HFFc6 (cell line): ENCODE measurements around the gene LSM2. TPM values are rescaled to one million over a fixed set of nuclear protein-coding genes. Genes with fewer than 3 reads are reported as not detected.
A peak's percentile ranks its signal among the peaks of the same experiment; 100 is the strongest.
"Not testable (repeated sequence)": the region's sequence is repeated elsewhere in the genome, so short reads cannot be mapped to it uniquely, and the experiment has no call there.

Experiments
- DNase-seq: peaks from one replicate; pipeline ENCODE4 v3.0.0-alpha.2; 2018
- H3K27ac Mint-ChIP-seq: 2 replicates; pipeline ENCODE4 v1.8.0; 2020; ENCODE audit warnings: mild to moderate bottlenecking, mixed read lengths
- H3K27me3 Mint-ChIP-seq: 2 replicates; pipeline ENCODE4 v1.8.0; 2021; ENCODE audit warnings: mild to moderate bottlenecking, moderate library complexity, mixed read lengths; ENCODE audit not compliant: insufficient read depth
- H3K36me3 Mint-ChIP-seq: 2 replicates; pipeline ENCODE4 v1.8.0; 2021; ENCODE audit warnings: low read depth, mixed read lengths
- H3K4me1 Mint-ChIP-seq: 2 replicates; pipeline ENCODE4 v1.8.0; 2020; ENCODE audit warnings: low read depth, mixed read lengths
- H3K4me3 Mint-ChIP-seq: 2 replicates; pipeline ENCODE4 v1.8.0; 2020; ENCODE audit warnings: mild to moderate bottlenecking, moderate library complexity, mixed read lengths
- H3K9me3 Mint-ChIP-seq: 2 replicates; pipeline ENCODE4 v1.8.0; 2020; ENCODE audit warnings: mild to moderate bottlenecking, mixed read lengths
- CTCF ChIP-seq: fragments of 200-600 bp; sonication (generic); IDR thresholded peaks from 2 replicates; pipeline ENCODE4 v1.5.0; 2021; ENCODE audit warnings: antibody characterized with exemption, mild to moderate bottlenecking
- total RNA-seq, 6 experiments: library from RNA; stranded (reverse); fragmentation: NEBNext Ultra II Directional; extraction: Animal tissue kit (Norgen Biotek cat#: 25700); gene quantifications; 2 replicates in 1 of 6; 3 replicates in 5 of 6; pipeline ENCODE4 v1.2.3, GENCODE V29; 2021

Gene LSM2
- total RNA-seq, 6 experiments from 2014 or later = 31.8 to 48.5 (median 43.4) TPM

- Mint-ChIP-seq H3K27me3 (peaks cover 8% of the 10 kb centered on the region), H3K27ac (peak within 1 kb of the TSS; percentile 99), H3K9me3 (peaks cover 11% of the 10 kb centered on the region), H3K4me3 (peak within 1 kb of the TSS; percentile 94), H3K4me1 (peaks cover 43% of the 10 kb centered on the region), H3K36me3 (peaks cover 18% of the 10 kb centered on the region)
- peak; percentile 97 for DNase-seq
- TF ChIP-seq CTCF = no peak
Observed at GRCh38 chr6:31815025-31815838, 8.5 kb upstream of the LSM2 start, which contains the start of the genes HSPA1A and HSPA1L. Gene HSPA1A (plus strand): TSS chr6:31815543. CDS start chr6:31815757, 214 bp downstream. Gene HSPA1L (minus strand): TSS chr6:31815283. CDS start chr6:31811972, 3,311 bp downstream.

- Mint-ChIP-seq H3K9me3 (peaks cover 11% of the 10 kb centered on the region), H3K4me1 (peaks cover 38% of the 10 kb centered on the region), H3K27me3 (peaks cover 8% of the 10 kb centered on the region), H3K27ac (peak overlapping the region; percentile 99), H3K4me3 (peak overlapping the region; percentile 94), H3K36me3 (peaks cover 18% of the 10 kb centered on the region)
- TF ChIP-seq CTCF = no peak
- DNase-seq = peak; percentile 98
Observed at GRCh38 chr6:31814677-31815024, 7.9 kb upstream of the LSM2 start.

- Mint-ChIP-seq H3K27me3 (peaks cover 8% of the 10 kb centered on the region), H3K4me1 (peaks cover 31% of the 10 kb centered on the region), H3K4me3 (peak overlapping the region; percentile 84), H3K36me3 (peaks cover 13% of the 10 kb centered on the region), H3K27ac (peak overlapping the region; percentile 99), H3K9me3 (peaks cover 11% of the 10 kb centered on the region)
- no peak for TF ChIP-seq CTCF
- DNase-seq = no peak
Observed at GRCh38 chr6:31813465-31813849, 6.7 kb upstream of the LSM2 start.

GRCh38 chr6:31811645-31812044, 4.9 kb upstream of the LSM2 start:
- Mint-ChIP-seq H3K27me3 (peaks cover 8% of the 10 kb centered on the region), H3K9me3 (peaks cover 4% of the 10 kb centered on the region; the same call in 1 of the 2 replicates), H3K4me3 (no peak overlapping the region), H3K27ac (no peak overlapping the region), H3K4me1 (peaks cover 25% of the 10 kb centered on the region), H3K36me3 (peaks cover 4% of the 10 kb centered on the region)
- DNase-seq = no peak
- TF ChIP-seq CTCF = no peak

GRCh38 chr6:31808599-31808998, 1.8 kb upstream of the LSM2 start:
- H3K27me3 Mint-ChIP-seq, H3K36me3 Mint-ChIP-seq, H3K27ac Mint-ChIP-seq, H3K4me3 Mint-ChIP-seq, DNase-seq, H3K9me3 Mint-ChIP-seq: not testable (repeated sequence)
- H3K4me1 Mint-ChIP-seq = peaks cover 21% of the 10 kb centered on the region

GRCh38 chr6:31805939-31806469, 762 bp downstream of the LSM2 start:
- Mint-ChIP-seq H3K4me3 (peak overlapping the region; percentile 94), H3K27ac (peak overlapping the region; percentile 81), H3K36me3 (no peaks in the 10 kb centered on the region; the same call in 1 of the 2 replicates), H3K27me3 (no peaks in the 10 kb centered on the region; the same call in 1 of the 2 replicates), H3K4me1 (peaks cover 16% of the 10 kb centered on the region), H3K9me3 (no peaks in the 10 kb centered on the region)
- DNase-seq = no peak
- TF ChIP-seq CTCF = no peak

- DNase-seq, H3K9me3 Mint-ChIP-seq, H3K4me1 Mint-ChIP-seq, H3K4me3 Mint-ChIP-seq, H3K27me3 Mint-ChIP-seq, H3K27ac Mint-ChIP-seq, H3K36me3 Mint-ChIP-seq: not testable (repeated sequence)
Observed at GRCh38 chr6:31801031-31801927, 5.5 kb downstream of the LSM2 start.
